ENCODE data around the gene ANO7.

ANO7 gene

DNA sequence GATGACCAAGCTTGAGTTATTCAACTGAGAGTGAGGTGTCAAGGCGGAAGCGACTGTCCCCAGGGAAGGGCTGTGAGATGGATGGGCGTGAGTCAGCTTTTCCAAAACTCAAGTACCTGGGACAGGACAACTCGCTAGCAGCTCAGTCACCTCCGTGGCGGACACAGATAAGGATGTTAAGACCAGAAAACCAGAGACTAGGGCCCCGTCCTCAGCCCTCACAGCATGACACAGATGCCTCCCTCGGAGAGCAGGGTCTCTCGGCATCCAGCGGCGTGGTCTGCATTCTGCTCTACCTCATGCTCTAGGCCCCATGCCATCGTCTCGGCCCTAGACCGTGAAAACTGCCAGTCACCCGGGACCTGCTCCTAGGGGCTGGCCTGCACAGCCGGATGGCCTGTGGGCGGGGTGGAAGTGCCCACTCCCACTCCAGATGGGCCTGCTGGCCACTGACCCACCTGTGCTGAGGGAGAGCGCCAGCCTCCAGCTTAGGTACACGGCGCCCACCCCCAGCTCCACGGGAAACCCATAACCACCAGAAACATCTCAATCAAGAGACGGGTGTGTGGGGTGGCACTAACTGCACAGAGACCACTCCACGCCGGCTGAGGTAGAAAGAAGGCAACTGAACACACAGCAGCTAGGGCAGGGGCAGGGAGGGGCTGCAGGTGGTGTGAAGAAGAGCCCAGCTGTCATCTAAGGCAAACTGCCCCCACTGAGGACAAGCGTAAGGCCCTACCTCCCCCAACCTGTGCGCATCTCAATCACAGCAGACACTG is 39.8 kb downstream of the ANO7 start:
- DNase-seq (ENCODE audit: low read depth in 2 of 2) = no peak

DNA sequence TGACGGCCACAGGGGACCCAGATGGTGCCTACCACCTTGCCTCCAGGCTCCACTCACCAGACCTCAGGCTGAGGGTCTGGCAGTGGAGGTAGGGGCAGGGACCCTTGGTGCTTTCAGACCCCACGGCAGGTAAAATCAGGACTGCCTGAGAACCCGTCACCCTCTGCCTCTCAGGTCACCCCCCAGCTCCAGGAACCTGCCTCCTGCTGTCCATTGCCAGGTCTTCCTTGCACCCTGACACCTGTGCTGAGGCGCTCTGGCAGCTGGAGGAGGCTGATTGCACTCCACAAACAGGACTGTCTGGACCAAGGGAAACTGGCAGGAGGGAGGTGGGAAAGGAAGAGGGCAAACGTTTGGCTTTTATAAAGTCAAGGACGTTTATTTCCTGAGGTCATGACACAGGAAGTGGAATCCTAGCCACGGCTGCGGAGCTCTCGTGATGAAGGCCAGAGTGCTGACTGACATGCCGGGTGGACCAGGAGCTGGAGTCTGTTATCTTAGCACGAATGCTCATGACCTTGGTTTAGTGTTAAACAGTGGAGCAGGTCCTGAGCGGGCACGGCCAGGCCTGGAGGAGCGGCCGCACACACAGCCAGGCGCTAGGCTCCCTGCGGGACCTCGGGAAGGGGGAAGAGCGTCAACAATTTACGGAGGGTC is 40.5 kb downstream of the ANO7 start:
- no peak for DNase-seq (ENCODE audit: low read depth in 2 of 2)

DNA sequence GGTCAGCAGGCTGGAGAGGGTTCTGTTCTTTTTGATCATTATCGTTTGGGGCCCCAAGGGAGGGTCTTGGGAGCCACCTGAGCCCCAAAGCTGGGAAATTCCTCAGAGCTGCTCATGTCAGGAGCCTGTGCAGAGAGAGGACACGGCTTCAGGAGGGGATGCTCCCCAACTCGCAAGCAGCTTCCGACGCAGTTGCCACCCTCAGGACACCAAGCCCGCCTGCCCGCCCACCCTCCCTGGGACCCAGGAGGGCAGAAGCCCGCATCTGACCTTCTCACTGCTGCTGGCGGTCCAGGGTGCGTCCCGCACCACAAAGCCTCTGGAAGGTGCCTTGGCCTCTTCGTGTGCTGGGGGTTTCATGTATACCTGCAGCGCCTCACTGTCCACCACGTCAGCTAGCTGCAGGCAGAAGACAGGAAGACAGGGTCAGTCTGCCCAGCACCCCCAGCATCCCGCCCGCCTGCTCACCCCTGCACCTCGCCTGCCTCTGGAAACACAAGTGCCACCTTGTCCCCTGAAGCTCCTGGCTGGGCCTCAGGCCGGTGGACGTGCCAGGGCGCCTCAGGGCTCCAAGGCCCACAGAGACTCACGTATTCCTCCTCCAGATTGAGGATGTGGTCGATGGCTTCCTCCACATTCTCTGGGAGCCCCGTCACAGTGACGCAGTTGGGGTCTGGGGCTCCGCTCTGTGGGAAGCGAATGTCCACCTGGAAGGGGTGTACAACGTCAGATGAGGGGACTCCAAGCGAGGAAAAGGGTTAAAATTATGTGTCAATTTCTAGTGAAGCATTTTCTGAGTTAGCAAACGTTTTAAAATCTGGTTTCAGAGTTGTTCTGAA is 41.3 kb downstream of the ANO7 start:
- no peak for DNase-seq (ENCODE audit: low read depth in 2 of 2)

DNA sequence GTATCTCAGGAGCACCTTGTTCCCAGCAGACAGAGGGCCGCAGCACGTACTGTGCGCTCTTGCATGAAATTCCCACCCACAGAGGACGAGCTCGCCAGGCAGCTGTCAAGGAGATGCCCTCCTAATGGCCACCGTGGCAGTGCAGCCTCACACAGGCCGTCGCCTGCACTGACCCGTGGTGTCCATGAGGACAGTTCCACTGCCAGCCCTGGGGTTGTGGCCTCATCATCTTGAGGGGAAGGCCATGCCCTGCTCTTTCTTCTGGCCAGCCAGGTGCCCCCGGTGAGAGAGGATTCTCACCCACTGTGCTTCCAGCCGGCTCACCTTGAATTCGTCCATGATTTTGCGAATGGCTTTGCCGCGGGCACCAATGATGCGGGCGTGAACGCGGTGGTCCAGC is 42.0 kb downstream of the ANO7 start:
- DNase-seq (ENCODE audit: low read depth in 2 of 2) = no peak

DNA sequence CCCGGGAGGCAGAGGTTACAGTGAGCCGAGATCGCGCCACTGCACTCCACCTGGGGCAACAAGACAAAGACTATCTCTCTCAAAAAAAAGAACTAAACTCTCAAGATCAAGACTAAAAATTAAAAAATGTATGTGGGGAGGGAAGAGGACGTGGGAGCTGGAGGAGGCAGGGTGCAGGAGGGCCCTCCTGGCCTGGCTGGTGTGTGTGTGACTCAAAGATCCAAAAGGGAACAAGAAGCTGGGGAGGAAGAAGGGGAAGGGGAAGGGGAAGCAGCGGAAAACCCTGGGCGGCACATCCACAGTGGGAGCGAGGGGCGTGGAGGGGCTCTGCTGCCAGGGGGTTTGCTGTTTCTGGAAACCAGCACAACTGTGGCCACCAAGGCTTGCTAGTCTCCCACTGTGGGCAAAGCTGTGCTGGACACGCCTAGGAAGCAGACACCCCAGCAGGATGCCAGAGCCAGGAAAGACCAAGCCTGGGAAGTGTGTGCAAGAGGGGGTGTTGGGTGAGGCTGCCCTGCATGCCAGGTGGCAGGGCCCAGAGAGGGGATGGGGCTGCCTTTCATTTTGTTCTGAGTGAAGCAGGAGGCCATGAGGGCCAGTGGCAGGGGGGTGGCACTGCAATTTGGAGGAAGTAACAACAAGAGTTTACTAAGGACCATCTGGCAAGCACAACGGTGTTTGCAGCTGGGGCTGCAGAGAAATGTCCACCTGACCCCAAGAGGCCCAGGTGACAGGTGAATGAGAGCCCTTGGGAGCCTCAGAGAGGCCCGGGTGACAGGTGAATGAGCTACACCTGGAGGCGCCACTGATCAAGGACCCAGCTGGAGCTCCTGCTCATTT is 44.5 kb downstream of the ANO7 start:
- DNase-seq (ENCODE audit: low read depth in 2 of 2) = no peak

DNA sequence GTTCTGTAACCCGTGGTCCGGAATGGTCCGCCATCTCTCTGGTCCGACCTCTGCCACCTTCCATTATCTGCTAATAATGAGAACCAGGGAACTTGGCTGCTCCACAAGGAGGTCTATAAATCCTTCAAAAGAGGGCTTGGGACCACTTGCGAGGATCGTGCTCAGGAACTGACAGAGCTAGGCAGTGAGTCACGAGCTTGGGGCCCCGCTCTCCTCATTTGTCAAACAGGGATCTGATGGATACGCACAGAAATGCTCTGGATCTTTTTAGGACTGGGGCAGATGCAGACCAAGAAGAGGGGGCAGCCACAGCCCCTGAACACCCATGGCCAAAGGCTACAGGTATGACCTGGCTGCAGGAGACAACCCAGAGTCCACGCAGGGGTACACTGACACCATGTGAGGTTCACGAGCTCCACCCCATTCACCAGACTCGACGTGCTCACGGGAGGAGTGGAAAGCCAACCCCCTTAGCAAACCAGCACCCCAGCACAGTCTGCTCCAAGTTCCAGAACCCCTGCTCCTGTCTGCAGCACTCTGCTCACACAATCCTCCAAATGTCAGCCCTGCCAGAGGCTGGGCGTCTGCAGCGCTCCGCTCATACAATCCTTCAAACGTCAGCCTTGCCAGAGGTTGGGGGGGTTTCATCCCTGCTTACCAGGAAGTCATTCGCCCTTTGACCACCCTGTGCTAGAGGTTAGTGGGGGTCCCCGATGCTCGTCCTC is 45.8 kb downstream of the ANO7 start:
- no peak for DNase-seq (ENCODE audit: low read depth in 2 of 2)

DNA sequence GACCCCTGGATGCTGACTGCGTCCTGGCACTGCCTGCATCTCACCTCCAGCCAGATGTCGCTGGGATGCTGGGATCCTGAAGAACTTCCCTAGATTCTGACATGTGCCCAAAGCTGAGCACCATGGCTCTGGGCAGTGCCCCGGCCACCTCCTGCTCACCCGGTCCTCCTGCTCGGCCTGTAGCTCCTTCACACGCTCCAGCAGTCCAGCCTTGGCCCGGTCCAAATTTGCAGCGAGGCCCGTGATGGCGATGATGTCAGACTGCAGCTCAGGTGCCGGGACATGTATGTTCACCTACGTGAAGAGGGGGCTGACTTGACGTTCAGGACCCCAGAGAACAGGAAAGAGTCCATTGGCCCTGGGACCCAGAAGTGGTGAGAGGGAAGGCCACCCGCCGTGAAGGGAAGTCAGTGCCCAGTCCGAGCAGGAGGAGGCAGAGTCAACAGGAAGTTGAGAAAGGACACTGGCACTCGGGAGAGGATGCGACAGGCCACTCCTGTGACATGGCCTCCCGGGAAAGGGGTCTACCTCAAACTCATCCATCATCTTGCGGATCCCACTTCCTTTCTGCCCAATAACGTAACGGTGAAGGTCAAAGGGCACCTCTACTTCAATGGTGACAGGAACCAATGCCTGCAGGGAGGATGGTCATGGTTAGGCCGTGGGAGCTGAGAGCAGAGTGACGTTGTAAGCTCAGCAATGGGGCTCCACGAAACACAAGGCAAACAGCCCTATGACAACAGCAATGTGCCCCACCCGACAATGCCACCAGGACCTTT is 46.7 kb downstream of the ANO7 start:
- DNase-seq (ENCODE audit: low read depth in 2 of 2) = no peak

DNA sequence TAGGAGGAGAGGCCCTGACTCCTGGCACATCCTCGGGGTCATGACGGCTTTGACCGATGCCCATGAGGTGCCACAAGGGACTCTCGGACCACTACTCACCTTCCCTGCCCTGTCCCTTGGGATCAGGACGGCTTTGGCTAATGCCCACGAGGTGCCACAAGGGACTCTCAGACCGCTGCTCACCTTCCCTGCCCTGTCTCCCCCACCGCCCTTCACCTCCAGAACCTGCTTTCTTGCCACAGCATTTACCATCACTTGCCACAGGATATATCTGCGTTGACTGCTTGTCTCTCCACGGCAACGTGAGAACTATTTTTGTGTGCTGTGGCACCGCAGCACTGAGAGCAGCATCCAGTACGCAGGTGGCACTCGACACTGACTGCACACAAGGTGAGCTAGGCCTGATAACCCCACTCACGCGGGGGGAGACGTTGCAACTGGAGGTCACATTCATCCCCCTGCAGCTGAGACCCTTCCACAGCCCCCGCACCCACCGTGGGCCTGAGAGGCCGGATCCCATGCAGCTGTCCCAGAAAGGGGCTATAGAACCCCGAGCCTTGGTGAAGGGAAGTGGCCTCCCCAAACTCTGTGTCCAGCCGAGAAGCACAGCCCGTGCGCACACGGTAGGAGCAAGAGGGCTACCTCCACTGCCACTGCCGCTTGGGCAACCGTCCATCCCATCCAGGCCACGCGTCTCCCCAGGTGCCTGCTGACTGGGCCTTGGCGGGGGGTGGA is 47.5 kb downstream of the ANO7 start:
- DNase-seq (ENCODE audit: low read depth in 2 of 2) = no peak

DNA sequence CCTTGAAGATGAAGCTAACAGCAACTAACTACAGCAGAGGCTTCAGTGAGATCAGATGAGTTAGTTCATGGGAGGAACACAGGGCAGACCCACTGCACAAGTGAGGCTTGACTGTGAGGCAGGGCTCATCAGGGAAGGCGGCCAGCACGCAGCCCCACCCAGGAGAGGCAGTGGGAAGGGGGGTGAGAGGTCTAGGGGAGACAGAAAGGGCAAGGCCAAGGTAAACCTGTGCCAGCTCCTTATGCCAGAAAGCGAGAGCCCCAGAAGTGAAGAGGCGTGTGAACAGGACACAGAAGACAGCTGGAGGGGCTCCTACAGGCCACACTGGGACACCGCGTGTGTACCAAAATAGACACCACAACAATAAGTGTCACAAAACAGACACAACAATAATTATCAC is 48.6 kb downstream of the ANO7 start:
- DNase-seq (ENCODE audit: low read depth in 2 of 2) = no peak

DNA sequence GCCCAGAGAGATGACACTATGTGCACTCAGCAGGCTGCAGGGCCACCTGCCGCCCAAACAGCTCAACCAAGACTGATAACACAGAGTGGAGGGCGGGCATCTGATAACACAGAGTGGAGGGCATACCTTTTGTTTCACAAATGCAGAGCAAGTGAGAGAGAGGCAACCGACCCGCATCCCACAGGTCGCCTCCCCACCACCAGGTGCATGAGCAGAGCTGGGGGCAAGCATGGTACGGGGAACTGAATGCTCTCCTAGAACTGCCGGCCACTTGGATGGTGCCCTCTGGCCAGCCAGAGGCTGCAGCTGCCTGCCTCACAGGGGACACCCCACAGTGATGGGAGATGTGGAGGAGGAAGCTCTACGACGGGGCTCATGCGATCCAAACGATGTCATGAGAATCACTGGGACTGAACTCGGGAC is 49.5 kb downstream of the ANO7 start:
- DNase-seq (ENCODE audit: low read depth in 2 of 2) = no peak

DNA sequence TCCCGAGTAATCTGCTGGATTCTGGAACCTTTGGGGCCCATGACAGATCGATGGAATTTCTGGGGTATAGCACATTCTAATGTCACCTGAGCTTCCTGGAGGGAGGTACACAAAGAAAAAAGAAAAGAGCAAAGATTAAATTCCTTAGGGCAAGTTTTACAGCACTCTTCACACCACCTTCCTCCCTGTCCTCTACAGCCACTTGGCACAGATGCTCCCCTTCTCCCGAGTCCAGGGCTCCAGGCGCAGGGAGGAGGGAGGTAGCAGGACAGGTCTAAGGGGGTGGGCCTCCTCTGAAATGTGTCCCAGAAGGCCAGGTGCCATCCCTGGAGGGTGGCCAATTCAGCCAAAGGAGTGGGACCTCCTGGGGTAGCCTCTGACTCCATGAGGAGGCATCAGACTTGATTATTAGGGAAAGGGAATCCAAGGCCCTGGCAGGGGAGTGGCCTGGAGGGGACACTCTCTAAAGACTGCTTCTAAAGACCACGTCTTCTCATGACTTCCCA is 50.3 kb downstream of the ANO7 start:
- no peak for DNase-seq (ENCODE audit: low read depth in 2 of 2)

DNA sequence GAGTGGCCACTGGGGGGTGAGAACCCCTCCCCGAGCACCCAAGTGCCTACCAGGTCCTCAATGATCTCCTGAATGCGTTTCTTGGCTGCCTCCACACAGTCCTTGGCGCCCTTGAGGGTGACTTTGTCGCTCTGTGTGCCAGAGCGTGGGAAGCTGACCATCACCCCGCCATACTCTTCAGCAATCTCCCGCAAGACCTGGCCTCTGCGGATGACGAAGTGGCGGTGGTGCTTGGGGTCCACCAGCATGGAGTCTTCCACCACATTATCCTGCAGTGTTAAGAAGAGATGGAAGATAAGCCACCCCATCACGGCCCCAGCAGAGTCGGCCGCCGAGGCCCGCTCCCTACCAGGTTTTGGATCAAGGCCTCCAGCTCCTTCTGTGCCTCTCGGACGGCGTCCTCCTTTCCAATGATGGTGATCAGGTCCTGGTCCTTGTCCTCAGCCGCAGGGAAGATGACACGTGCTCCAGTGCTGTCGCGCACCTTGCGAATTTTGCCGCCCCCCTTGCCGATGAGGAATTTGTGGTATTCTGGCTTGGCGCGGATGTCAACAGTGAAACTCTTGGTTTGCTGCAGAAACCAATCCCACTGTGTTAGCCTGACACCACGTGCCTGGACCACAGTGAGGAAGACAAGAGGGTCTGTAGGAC is 51.2 kb downstream of the ANO7 start:
- no peak for DNase-seq (ENCODE audit: low read depth in 2 of 2)

DNA sequence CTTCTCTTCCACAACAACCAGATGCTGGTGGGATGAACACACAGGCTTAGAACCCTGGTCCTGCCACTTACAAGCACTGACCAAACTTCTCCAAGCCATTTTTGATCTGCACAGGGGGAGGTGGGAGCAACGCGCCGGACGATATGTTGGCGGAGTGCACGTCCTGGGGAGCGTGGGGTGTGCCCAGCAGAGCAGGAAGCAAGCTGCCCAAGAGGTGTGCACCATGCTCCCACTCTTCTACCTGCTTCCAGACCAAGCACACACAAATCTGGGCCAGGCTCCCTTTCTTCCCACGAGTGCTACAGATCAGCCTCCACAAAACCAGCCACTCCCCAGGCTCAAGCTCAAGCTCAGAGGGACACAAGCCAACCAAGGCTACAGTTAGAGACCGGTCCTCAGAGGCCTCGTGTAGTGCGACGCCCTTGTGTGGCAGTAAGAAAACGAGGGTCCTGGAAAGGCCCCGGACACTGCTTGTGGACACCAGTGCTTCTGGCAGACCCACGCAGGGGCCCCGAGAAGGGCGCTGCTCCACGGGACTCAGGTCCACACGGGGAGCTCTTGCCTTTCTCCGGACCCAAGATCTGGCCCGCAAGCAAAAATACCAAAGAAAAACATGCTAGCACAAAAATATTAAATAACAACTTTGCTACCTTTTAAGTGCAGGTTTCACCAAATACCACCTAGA is 52.0 kb downstream of the ANO7 start:
- DNase-seq (ENCODE audit: low read depth in 2 of 2) = no peak

DNA sequence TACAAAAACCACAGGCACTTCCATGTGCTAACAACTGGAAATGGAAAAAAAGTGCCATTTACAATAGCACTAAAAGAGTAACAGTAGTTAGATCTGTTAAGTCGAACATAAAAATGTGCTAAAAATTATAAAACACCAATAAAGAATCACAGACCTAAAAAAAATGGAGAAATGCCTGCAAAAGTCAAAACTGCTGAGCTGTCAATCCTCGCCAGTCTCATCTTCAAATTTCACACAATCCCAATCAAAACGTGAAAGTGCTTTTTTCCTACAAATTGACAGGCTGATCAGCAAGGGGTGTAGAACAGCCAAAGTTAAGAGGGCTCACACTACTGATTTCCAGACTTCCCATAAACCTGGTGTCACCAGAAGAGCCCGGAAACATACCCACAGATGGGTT is 53.2 kb downstream of the ANO7 start:
- DNase-seq (ENCODE audit: low read depth in 2 of 2) = no peak

DNA sequence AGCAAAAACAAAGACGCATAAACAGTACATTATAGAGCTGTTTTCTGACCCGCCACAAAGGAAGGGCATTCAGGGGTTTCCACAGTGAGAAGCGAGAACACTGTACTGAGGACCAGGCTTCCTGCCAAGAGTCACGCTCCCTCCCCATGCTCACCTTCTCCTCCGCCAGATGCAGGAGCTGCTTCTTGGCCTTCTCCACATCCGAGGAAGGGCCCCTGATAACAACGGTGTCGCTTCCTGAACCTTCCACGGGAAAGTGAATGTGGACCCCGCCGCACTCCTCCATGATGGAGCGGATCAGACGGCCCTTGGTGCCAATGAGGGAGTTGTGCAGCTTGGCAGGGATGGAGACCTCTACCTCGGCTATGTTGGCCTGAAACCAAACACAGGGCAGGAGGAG is 53.8 kb downstream of the ANO7 start:
- no peak for DNase-seq (ENCODE audit: low read depth in 2 of 2)

DNA sequence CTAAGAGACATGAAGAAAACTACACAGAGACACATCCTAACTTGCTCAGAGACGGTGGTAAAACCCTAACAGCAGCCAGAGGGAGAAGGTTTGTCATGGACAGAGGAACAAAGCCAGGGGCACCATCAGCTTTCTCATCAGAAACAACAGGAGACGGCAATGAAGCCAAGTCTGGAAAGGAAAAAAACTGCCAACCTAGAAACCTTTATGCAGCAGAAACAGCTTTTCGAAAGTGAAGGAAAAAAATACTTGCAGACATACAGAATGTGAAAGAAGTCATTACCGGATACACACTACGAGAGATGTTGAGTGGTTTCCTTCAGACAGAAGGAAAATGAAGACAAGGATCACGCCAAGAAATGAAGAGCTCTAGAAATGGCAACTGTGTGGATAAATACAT is 55.9 kb downstream of the ANO7 start:
- no peak for DNase-seq (ENCODE audit: low read depth in 2 of 2)

DNA sequence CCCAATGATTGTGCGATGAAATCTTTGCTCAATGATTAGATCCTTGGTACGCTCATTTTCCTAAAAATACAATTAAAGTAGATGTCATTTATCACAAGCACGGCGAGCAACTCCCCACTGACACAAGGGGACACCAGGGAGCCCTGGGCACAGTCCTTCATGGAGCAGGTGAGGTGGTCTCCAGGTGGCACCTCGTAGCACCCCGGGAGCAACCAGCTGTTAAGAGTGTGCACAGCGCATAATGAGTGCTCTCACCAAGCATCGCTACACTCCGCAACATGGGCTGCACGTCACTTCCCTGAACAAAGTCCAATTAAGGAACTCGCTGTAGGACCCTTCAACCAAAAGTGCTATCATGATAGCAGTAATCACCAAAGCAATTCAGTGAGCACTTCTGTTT is 59.8 kb downstream of the ANO7 start:
- no peak for DNase-seq (ENCODE audit: low read depth in 2 of 2)

DNA sequence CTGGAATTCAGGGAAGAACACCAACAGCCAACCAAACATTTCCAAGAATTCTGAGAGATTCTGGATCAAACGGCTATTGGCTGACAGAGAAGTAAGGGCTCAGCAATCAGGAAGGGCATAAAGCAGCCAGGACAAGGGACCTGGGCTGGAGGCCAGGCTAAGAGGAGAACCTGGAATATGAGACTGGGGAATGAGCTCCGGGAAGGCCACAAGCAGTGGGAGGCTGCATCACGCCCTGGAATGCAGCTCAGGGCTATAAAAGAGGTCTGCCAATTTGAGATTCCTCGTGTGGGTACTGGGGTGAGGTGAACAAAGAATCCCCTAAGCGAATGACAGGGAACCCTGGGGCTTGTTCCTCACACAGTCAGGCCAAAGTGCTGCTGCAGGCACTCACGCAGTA is 60.4 kb downstream of the ANO7 start:
- no peak for DNase-seq (ENCODE audit: low read depth in 2 of 2)

Measured in stimulated activated CD4-positive, alpha-beta T cell treated with anti-CD3 and anti-CD28 coated beads, Interleukin-15, amount 100 ng/mL, for 48 hours (primary cell).